Right lobe of liver (tissue), 4 donors: ENCODE measurements around the gene NCKAP1.

ENCODE experiments used
- CTCF ChIP-seq, 4 donors: fragments of 200-600 bp in 3 of 4; fragments of 450-650 bp in 1 of 4; IDR thresholded peaks; one replicate each; pipeline versions ENCODE4 v1.5.1 to v1.8.0; 2016 to 2022; ENCODE audit warnings: antibody characterized with exemption in 4 of 4, mild to moderate bottlenecking in 2 of 4
- POLR2A ChIP-seq: fragments of 450-650 bp; IDR thresholded peaks from one replicate; pipeline ENCODE4 v1.6.1; 2017; ENCODE audit warnings: antibody characterized with exemption, mild to moderate bottlenecking
- donor health status: DM: no; HTN: no; CAD: no.
- donor health status: DM: no; HTN: no; CAD: no.
- donor health status: DM: no; HTN: yes; CAD: no.

GRCh38 chr2:182952741-182953450, 85.4 kb downstream of the NCKAP1 start:
- TF ChIP-seq CTCF (IDR thresholded peaks at IDR 0.05), result no peak
- no peak for TF ChIP-seq POLR2A
